Osteoblast (primary cell): ENCODE measurements around the gene GNAL. TPM values are rescaled to one million over a fixed set of nuclear protein-coding genes. Genes with fewer than 3 reads are reported as not detected.

Source experiments
- DNase-seq: peaks from one replicate; pipeline ENCODE4 v3.0.0; 2011; ENCODE audit warnings: low spot score, mixed read lengths; ENCODE audit not compliant: insufficient read length; ENCODE audit errors: missing footprints
- H2AFZ ChIP-seq: 2 replicates; pipeline ENCODE4 v1.6.0; 2011; ENCODE audit warnings: mild to moderate bottlenecking, low read length
- H3K27ac ChIP-seq: 2 replicates; pipeline ENCODE4 v1.5.1; 2011; ENCODE audit warnings: mild to moderate bottlenecking, low read depth, low read length, moderate library complexity
- H3K27me3 ChIP-seq: 2 replicates; pipeline ENCODE4 v1.6.0; 2012; ENCODE audit warnings: mild to moderate bottlenecking, control low read depth, inconsistent platforms, low read length, moderate library complexity; ENCODE audit not compliant: insufficient read depth
- H3K36me3 ChIP-seq: 2 replicates; pipeline ENCODE4 v1.5.1; 2011; ENCODE audit warnings: mild to moderate bottlenecking, low read length, control low read depth, moderate library complexity; ENCODE audit not compliant: insufficient read depth
- H3K4me1 ChIP-seq: 2 replicates; pipeline ENCODE4 v1.5.1; 2011; ENCODE audit warnings: mild to moderate bottlenecking, low read length, control low read depth, moderate library complexity; ENCODE audit not compliant: insufficient read depth
- H3K4me2 ChIP-seq: 2 replicates; pipeline ENCODE4 v1.6.0; 2011; ENCODE audit warnings: mild to moderate bottlenecking, low read length; ENCODE audit not compliant: insufficient read depth
- H3K4me3 ChIP-seq: fragments of 200-600 bp; sonication (generic); 3 replicates; pipeline ENCODE4 v1.5.1; 2012; ENCODE audit warnings: mild to moderate bottlenecking, low read length, inconsistent platforms; ENCODE audit not compliant: insufficient read depth
- H3K79me2 ChIP-seq: 2 replicates; pipeline ENCODE4 v1.6.0; 2012; ENCODE audit warnings: mild to moderate bottlenecking, low read length, control low read depth, inconsistent platforms; ENCODE audit not compliant: insufficient read depth
- H3K9me3 ChIP-seq: 2 replicates; pipeline ENCODE4 v1.5.1; 2011; ENCODE audit warnings: low read depth, low read length, control low read depth
- H4K20me1 ChIP-seq: 2 replicates; pipeline ENCODE4 v1.6.0; 2012; ENCODE audit warnings: mild to moderate bottlenecking, low read length, control low read depth; ENCODE audit not compliant: insufficient read depth
- CTCF ChIP-seq: IDR thresholded peaks from 2 replicates; pipeline ENCODE4 v1.5.1; 2011; ENCODE audit warnings: mild to moderate bottlenecking, low read depth, low read length, moderate library complexity; ENCODE audit errors: extremely low read depth
- total RNA-seq: library from RNA; depleted of rRNA; stranded (reverse); fragments of >200 nt; gene quantifications from 2 replicates; pipeline ENCODE4 v1.2.3, GENCODE V29; 2012

Gene GNAL
- total RNA-seq, 1 donor, result 0.72 TPM

DNA sequence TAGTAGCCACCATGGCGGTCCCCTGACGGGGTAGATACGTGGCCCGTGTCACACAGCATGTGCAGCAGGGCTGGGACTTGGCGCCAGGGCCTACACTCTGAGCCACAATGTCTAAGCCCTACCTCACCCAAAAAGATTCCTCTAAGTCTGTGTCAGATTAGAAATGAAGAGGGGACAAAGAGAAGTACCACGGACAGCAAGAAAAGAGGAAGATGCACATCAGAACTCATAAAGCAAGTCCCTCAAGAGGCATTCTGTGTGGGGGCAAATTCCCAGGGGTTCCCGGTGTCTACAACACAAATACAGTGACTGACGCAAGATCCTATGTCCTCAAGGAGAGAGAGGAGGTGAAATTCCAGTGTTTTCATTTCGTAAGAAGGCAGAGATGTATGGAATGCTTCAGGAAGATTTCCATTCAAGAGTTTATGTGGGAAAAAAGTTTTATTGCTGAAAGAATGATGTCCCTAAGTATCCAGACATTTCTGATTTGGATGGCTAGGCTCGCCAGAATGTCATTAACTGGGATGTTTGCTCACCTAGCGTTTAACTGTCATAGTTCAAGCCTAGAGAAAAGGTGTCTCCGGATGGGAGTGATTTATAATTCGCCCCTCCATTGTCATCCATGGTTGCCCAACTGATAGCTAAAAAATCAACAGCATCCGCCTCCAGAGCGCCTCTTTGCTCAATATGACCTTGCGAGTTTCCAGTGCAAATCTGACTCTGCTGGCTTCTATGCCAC is 86.5 kb downstream of the GNAL start:
- H3K9me3 ChIP-seq, result no peaks in the 10 kb centered on the region
- H3K4me2 ChIP-seq, result no peak overlapping the region
- no peak overlapping the region for H3K4me3 ChIP-seq
- no peak for DNase-seq
- H4K20me1 ChIP-seq, result no peaks in the 10 kb centered on the region
- H3K79me2 ChIP-seq, result no peaks in the 10 kb centered on the region
- H3K27ac ChIP-seq, result no peak overlapping the region
- no peak for TF ChIP-seq CTCF
- H2AFZ ChIP-seq, result no peak overlapping the region
- no peaks in the 10 kb centered on the region for H3K4me1 ChIP-seq
- no peaks in the 10 kb centered on the region for H3K36me3 ChIP-seq
- no peaks in the 10 kb centered on the region for H3K27me3 ChIP-seq

DNA sequence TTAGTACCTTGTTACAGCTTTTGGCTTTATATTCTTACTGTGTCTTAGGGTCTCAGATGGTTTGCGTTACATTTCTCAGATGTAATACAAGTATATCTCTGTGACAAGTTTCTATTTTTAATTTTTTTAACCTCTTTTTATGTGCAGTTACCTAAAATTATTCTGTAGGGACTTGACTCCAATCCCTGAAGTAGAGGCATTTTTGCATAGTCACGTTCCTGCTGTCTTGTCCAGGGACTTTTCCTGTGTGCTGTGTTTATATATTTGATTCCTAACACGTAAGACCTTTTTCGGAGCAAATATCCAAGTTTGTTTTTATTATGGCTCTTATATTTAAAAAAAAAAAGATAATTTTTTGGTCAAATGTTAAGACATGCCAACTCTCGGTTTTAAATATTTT is 91.0 kb downstream of the GNAL start:
- no peaks in the 10 kb centered on the region for H3K36me3 ChIP-seq
- no peaks in the 10 kb centered on the region for H3K9me3 ChIP-seq
- no peaks in the 10 kb centered on the region for H3K4me1 ChIP-seq
- DNase-seq, result no peak
- no peaks in the 10 kb centered on the region for H3K27me3 ChIP-seq
- H2AFZ ChIP-seq, result no peak overlapping the region
- H3K4me2 ChIP-seq, result no peak overlapping the region
- no peaks in the 10 kb centered on the region for H3K79me2 ChIP-seq
- no peak for TF ChIP-seq CTCF
- H3K4me3 ChIP-seq, result no peak overlapping the region
- H4K20me1 ChIP-seq, result no peaks in the 10 kb centered on the region
- H3K27ac ChIP-seq, result no peak overlapping the region

- Histone ChIP-seq H3K79me2 (no peaks in the 10 kb centered on the region), H3K9me3 (no peaks in the 10 kb centered on the region), H3K27me3 (no peaks in the 10 kb centered on the region), H3K4me3 (no peak overlapping the region), H3K27ac (no peak overlapping the region), H2AFZ (no peak overlapping the region), H4K20me1 (no peaks in the 10 kb centered on the region), H3K4me2 (no peak overlapping the region), H3K36me3 (no peaks in the 10 kb centered on the region), H3K4me1 (no peaks in the 10 kb centered on the region)
- no peak for TF ChIP-seq CTCF
- no peak for DNase-seq
Measured at GRCh38 chr18:11783716-11784331, 94.8 kb downstream of the GNAL start.

DNA sequence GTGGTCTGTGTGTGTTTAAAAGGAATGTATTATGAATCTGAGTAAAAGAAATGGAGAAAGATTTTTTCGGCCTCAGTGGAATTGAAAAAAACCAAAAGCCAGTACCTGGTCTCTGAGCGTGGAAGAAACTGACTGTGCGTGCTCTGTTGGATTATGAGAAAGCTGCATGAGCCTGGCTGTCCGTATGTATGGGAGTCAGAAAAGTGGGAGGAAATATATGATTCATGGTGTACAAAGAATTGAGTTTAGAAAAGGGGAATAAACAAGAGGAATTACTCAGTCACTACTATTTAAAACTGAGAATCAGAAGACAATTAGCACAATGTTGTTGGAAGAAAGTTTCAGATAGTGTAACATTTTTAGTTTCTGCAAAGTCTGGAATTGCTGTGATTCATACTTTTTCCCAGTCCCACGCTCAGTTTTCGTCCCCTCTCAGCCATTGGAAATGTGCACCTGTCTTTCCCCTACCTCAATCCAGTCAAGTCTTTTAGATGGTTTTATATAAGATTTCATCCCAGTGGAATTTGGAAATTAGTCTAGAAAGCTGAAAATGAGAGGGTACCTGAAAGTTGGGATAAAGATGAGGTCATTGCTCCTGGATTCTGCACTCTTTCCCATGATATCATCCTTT is 95.7 kb downstream of the GNAL start:
- Histone ChIP-seq H3K4me1 (no peaks in the 10 kb centered on the region), H3K79me2 (no peaks in the 10 kb centered on the region)

More for the DNA sequence above, 95.7 kb downstream of the GNAL start:
- Histone ChIP-seq H3K36me3 (no peaks in the 10 kb centered on the region), H3K27me3 (no peaks in the 10 kb centered on the region), H3K9me3 (no peaks in the 10 kb centered on the region), H3K4me3 (no peak overlapping the region), H3K27ac (no peak overlapping the region), H4K20me1 (no peaks in the 10 kb centered on the region), H2AFZ (no peak overlapping the region), H3K4me2 (no peak overlapping the region)
- DNase-seq, result peak; percentile 68
- TF ChIP-seq CTCF, result no peak
